Muscle layer of duodenum (tissue), 2 donors: ENCODE results near the gene MRPS26.
"Not testable (repeated sequence)": the region's sequence is repeated elsewhere in the genome, so short reads cannot be mapped to it uniquely, and the experiment has no call there.

Experiments
- H3K27ac ChIP-seq: one replicate; pipeline ENCODE4 v1.7.0; 2013; ENCODE audit warnings: mild to moderate bottlenecking, low read length
- H3K27me3 ChIP-seq: one replicate; pipeline ENCODE4 v1.7.0; 2013; ENCODE audit warnings: low read depth, mild to moderate bottlenecking, control low read depth, low read length
- H3K36me3 ChIP-seq, 2 donors: one replicate each; pipeline ENCODE4 v1.7.0; 2013; ENCODE audit warnings: low read length in 2 of 2, control low read depth in 1 of 2, mild to moderate bottlenecking in 1 of 2; ENCODE audit not compliant: insufficient read depth in 2 of 2, control insufficient read depth in 1 of 2
- H3K4me1 ChIP-seq, 2 donors: one replicate each; pipeline ENCODE4 v1.7.0; 2013; ENCODE audit warnings: low read length in 2 of 2, mild to moderate bottlenecking in 2 of 2, control low read depth in 1 of 2, moderate library complexity in 1 of 2; ENCODE audit not compliant: insufficient read depth in 2 of 2, control insufficient read depth in 1 of 2
- H3K4me3 ChIP-seq, 2 donors: one replicate each; pipeline ENCODE4 v1.7.0; 2013; ENCODE audit warnings: low read length in 2 of 2, low read depth in 1 of 2, mild to moderate bottlenecking in 1 of 2
- H3K9me3 ChIP-seq, 2 donors: one replicate each; pipeline ENCODE4 v1.7.0; 2013; ENCODE audit warnings: low read length in 2 of 2, control low read depth in 1 of 2, mild to moderate bottlenecking in 1 of 2; ENCODE audit not compliant: control insufficient read depth in 1 of 2
- donor health status: healthy.

MRPS26 gene

DNA sequence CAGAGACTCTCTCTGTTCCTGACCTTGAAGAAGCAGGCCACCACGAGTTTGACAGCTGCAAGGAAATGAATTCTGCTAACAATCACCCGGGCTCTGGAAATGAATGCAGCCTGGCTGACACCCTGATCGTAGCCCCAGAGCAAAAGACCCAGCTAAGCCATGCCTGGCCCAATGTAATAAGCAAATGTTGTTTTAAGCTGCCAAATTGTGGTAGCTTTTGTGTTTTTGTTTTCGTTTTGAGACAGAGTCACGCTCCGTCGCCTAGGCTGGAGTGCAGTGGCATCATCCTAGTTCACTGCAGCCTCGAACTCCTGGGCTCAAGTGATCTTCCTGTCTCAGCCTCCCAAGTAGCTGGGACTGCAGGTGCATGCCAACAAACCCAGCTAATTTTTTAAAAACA lies 22.2 kb downstream of the MRPS26 start:
- H3K36me3 ChIP-seq, result no peaks in the 10 kb centered on the region
- no peaks in the 10 kb centered on the region for H3K9me3 ChIP-seq
- H3K27ac ChIP-seq, result no peak overlapping the region
- H3K4me1 ChIP-seq, result peaks cover 0 to 10% of the 10 kb centered on the region in 2 donors
- H3K4me3 ChIP-seq, result no peak overlapping the region
- H3K27me3 ChIP-seq, result no peaks in the 10 kb centered on the region

DNA sequence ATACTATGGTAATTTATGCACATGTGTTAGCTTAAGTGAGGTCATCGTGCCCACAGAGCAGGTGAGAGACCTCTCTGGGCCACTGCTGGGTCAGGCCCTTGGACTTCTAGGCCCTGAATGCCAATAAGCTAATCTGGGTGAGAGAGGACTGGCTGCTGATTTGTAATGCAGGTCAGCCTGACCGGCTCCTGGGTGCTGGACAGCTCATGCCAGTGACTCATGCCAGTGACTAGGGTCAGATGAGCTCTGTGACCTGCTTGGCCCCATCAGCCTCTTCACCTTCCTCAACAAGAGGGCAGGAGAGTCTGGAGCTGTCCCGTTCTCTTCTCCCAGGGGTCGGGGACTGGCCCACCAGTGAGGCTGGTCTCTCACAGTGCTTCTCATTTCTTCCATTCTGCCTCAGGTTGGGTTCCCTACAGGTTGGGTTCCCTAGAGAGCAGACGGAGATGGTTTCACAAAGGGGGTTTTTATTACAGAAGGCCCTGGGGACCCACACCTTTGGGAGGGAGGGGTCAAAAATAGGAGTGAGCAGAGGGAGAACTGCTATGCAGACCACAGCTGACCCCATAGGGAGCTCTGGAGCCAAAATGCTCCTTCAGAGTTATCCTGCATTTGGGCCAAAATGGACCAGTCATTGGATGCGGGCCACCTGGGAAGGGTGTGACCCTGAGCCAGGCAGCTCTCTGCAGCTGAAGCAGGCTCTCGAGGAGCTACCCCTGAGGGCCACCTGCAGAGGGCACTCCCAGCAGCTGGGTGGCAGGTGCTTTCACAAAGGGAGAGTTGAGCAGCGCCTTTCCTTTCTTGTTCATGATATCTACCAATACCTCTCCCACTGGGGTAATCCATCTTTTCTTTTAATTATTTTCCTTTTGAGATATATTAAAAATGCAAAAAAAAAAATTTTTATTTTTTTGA lies 23.4 kb downstream of the MRPS26 start:
- H3K27ac ChIP-seq, result no peak overlapping the region
- H3K4me1 ChIP-seq, result peaks cover 0 to 10% of the 10 kb centered on the region in 2 donors
- no peaks in the 10 kb centered on the region for H3K9me3 ChIP-seq
- H3K36me3 ChIP-seq, result no peaks in the 10 kb centered on the region
- H3K27me3 ChIP-seq, result no peaks in the 10 kb centered on the region
- H3K4me3 ChIP-seq, result no peak overlapping the region

DNA sequence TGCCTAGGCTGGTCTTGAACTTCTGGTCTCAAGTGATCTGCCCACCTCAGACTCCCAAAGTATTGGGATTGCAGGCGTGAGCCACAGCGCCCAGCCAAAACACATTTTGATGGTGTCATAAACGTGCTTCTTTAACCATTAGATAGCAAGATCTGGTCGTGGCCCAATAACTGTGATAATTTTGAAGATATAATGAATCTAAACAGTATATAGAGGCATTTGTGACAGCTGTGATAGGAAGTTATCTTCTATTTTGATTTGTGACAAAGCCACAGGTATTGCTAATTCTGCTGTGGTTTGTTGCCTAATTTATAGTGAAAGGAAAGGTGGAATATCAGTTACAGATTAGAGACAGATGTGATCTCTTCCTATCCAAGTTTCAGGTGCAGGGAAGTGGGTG lies 24.9 kb downstream of the MRPS26 start:
- Histone ChIP-seq H3K4me1 (peaks cover 0 to 10% of the 10 kb centered on the region in 2 donors), H3K9me3 (no peaks in the 10 kb centered on the region), H3K27me3 (no peaks in the 10 kb centered on the region), H3K27ac (no peak overlapping the region), H3K4me3 (no peak overlapping the region), H3K36me3 (no peaks in the 10 kb centered on the region)

- H3K36me3 ChIP-seq, result no peaks in the 10 kb centered on the region
- peak overlapping the region in 1 of 2 donors; percentile 64 for H3K4me3 ChIP-seq
- peaks cover 0 to 10% of the 10 kb centered on the region in 2 donors for H3K4me1 ChIP-seq
- H3K27ac ChIP-seq, result no peak overlapping the region
- H3K9me3 ChIP-seq, result no peaks in the 10 kb centered on the region
- no peaks in the 10 kb centered on the region for H3K27me3 ChIP-seq
These were observed 25.4 kb downstream of the MRPS26 start for GRCh38 chr20:3071266-3071609.

GRCh38 chr20:3071610-3072529 lies 26.0 kb downstream of the MRPS26 start, which contains the start of gene OXT:
Gene OXT, plus strand, starts transcription at chr20:3071620. Its CDS starts 36 bp downstream, at chr20:3071656.
- H3K4me3 ChIP-seq, result peak within 1 kb of the TSS; percentile 3 to 64
- no peaks in the 10 kb centered on the region for H3K27me3 ChIP-seq
- H3K4me1 ChIP-seq, result peaks cover 0 to 10% of the 10 kb centered on the region in 2 donors
- no peaks in the 10 kb centered on the region for H3K9me3 ChIP-seq
- no peak within 1 kb of the TSS for H3K27ac ChIP-seq
- no peaks in the 10 kb centered on the region for H3K36me3 ChIP-seq

DNA sequence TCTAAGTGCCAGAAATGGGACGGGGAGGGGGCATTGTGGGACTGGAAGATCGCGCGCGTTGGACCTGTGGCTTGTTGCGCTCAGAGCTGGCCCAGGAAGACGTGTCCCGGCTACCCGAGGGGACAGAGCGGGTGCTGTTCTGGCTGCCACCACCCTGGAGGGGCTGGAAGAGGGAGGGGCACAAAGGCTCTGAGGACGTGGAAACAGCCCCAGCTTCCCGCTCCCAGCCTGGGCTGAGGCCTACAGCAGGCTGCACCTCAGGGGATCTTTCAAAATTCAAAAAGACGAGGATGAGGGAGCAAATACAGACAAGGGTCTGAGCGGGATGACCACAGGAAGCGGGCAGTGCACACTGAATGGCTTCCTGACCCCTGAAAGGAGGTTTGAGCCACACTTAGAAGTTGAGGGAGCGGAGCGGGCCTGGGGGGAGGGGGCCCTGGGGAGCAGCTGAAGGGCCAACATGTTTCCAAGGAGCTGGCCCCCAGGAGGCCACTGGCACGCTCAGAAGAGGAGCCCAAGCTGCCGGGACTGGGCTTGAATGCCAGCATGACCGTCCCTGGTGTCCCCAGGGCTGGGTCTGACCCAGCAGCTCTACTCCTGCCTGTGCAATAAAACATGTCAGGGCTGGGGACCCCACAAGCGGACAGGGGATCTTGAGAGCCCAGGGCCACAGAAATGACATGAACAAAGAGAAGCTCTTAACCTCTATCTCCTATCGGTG lies 26.8 kb downstream of the MRPS26 start:
- no peaks in the 10 kb centered on the region for H3K36me3 ChIP-seq
- no peaks in the 10 kb centered on the region for H3K27me3 ChIP-seq
- H3K4me3 ChIP-seq, result peak overlapping the region in 1 of 2 donors; percentile 64
- H3K27ac ChIP-seq, result no peak overlapping the region
- peaks cover 0 to 10% of the 10 kb centered on the region in 2 donors for H3K4me1 ChIP-seq
- no peaks in the 10 kb centered on the region for H3K9me3 ChIP-seq

DNA sequence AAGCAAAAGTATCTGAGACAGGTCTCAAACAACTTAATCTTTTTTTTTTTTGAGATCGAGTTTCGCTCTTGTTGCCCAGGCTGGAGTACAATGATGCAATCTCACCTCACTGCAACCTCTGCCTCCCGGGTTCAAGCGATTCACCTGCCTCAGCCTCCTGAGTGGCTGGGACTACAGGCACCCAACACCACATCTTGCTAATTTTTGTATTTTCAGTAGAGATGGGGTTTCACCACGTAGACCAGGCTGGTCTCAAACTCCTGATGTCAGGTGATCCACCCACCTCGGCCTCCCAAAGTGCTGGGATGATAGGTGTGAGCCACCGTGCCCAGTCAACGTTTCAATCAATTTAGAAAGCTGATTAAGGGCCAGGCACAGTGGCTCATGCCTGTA lies 27.4 kb downstream of the MRPS26 start:
- not testable (repeated sequence) for H3K27me3 ChIP-seq, H3K27ac ChIP-seq, H3K36me3 ChIP-seq, H3K4me1 ChIP-seq, H3K4me3 ChIP-seq, H3K9me3 ChIP-seq

GRCh38 chr20:3074812-3075211 lies 29.0 kb downstream of the MRPS26 start:
- Histone ChIP-seq H3K36me3 (no peaks in the 10 kb centered on the region), H3K9me3 (no peaks in the 10 kb centered on the region), H3K27ac (no peak overlapping the region), H3K4me3 (no peak overlapping the region), H3K4me1 (peaks cover 0 to 10% of the 10 kb centered on the region in 2 donors), H3K27me3 (no peaks in the 10 kb centered on the region)

- H3K4me3 ChIP-seq, H3K4me1 ChIP-seq, H3K9me3 ChIP-seq, H3K36me3 ChIP-seq, H3K27ac ChIP-seq, H3K27me3 ChIP-seq: not testable (repeated sequence)
These were observed 29.5 kb downstream of the MRPS26 start for GRCh38 chr20:3075315-3075714.

DNA sequence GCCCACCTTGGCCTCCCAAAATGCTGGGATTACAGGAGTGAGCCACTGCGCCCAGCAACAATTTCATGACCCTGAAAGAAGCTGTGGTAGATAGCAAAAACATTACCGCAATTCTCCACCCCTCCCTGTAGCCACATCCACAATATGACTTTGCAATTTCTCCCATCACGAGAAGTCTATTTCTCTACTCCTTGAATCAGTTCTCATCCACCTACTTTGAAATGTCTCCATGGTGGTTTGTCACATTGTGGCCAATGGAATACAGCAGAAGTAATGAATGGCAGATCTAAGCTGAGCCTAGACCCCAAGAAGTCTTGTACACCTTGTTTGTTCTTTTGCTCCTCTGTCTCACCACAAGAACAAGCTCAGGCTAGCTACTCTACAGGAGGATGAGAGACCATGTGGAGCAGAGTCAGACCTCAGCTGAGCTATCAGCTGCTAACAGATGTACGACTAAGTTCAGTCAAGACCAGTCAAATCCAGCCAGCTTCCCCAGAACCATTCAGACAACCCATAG lies 31.8 kb downstream of the MRPS26 start:
- Histone ChIP-seq H3K9me3 (no peaks in the 10 kb centered on the region), H3K4me3 (no peak overlapping the region), H3K36me3 (no peaks in the 10 kb centered on the region), H3K27me3 (peaks cover 9% of the 10 kb centered on the region), H3K27ac (no peak overlapping the region), H3K4me1 (peaks cover 0 to 6% of the 10 kb centered on the region in 2 donors)
